Measurements from ENCODE around the gene RPL41. TPM values are rescaled to one million over a fixed set of nuclear protein-coding genes. Genes with fewer than 3 reads are reported as not detected.

Gene RPL41
- total RNA-seq, 6 donors from 2014 or later: 1,377 to 3,349 (median 3,110) TPM

GRCh38 chr12:56086608-56087007, 29.8 kb upstream of the RPL41 start:
- Histone ChIP-seq H3K4me1 (peaks cover 0 to 20% (median 14%) of the 10 kb centered on the region in 4 donors), H3K27ac (peak overlapping the region; percentile 12 to 72 (median 40)), H3K27me3 (no peaks in the 10 kb centered on the region), H3K4me3 (no peak overlapping the region), H3K36me3 (peaks cover 0 to 8% (median 5%) of the 10 kb centered on the region in 4 donors), H3K9me3 (no peaks in the 10 kb centered on the region)
- TF ChIP-seq POLR2AphosphoS5 (IDR thresholded peaks at IDR 0.05): no peak
- TF ChIP-seq POLR2A (IDR thresholded peaks at IDR 0.05): no peak
- no peak for TF ChIP-seq CTCF (IDR thresholded peaks at IDR 0.05)
- no peak for TF ChIP-seq EP300 (IDR thresholded peaks at IDR 0.05)
- ATAC-seq (ENCODE audit: low FRiP score in 2 of 2): no peak
- 85 to 87% methylated on average over 6 of the region's 6 CpGs for WGBS, 2 donors
- no peak for DNase-seq

GRCh38 chr12:56087220-56087619, 29.2 kb upstream of the RPL41 start:
- H3K9me3 ChIP-seq: no peaks in the 10 kb centered on the region
- H3K4me3 ChIP-seq: no peak overlapping the region
- H3K4me1 ChIP-seq: peaks cover 0 to 17% (median 14%) of the 10 kb centered on the region in 4 donors
- DNase-seq (peak; percentile 93 to 96), ATAC-seq (ENCODE audit: low FRiP score in 2 of 2) (peak; percentile 84 to 94)
- TF ChIP-seq POLR2A (IDR thresholded peaks at IDR 0.05) (no peak), POLR2AphosphoS5 (IDR thresholded peaks at IDR 0.05) (peak in 1 of 2 donors; percentile 48)
- 56 to 75% methylated on average over 6 of the region's 6 CpGs for WGBS, 2 donors
- H3K36me3 ChIP-seq: peaks cover 0 to 8% (median 5%) of the 10 kb centered on the region in 4 donors
- H3K27ac ChIP-seq: peak overlapping the region; percentile 21 to 78 (median 72)
- no peaks in the 10 kb centered on the region for H3K27me3 ChIP-seq

DNA sequence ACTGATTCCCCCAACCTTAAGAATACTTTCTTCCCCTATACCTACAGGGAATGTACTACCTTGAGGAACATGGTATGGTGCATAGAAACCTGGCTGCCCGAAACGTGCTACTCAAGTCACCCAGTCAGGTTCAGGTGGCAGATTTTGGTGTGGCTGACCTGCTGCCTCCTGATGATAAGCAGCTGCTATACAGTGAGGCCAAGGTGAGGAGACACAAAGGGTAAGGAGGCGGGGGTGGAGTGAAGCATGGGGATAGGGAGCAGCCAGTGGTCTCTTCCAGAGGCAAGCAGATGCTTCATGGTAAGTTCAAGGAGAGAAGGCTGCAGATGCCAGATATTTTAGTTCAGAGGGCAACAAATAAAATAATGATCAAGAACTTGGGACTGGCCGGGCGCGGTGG, 18.7 kb upstream of the RPL41 start:
- TF ChIP-seq EP300 (IDR thresholded peaks at IDR 0.05) (no peak), POLR2A (IDR thresholded peaks at IDR 0.05) (no peak), POLR2AphosphoS5 (IDR thresholded peaks at IDR 0.05) (no peak), CTCF (IDR thresholded peaks at IDR 0.05) (no peak)
- Histone ChIP-seq H3K4me3 (no peak overlapping the region), H3K27ac (no peak overlapping the region), H3K36me3 (peaks cover 0 to 19% (median 9%) of the 10 kb centered on the region in 4 donors), H3K9me3 (no peaks in the 10 kb centered on the region), H3K27me3 (no peaks in the 10 kb centered on the region), H3K4me1 (no peaks in the 10 kb centered on the region)
- ATAC-seq (ENCODE audit: low FRiP score in 2 of 2): no peak
- 91 to 96% methylated on average over 6 of the region's 6 CpGs for WGBS, 2 donors
- DNase-seq: no peak

GRCh38 chr12:56098592-56098991, 17.8 kb upstream of the RPL41 start:
- no peaks in the 10 kb centered on the region for H3K27me3 ChIP-seq
- ATAC-seq (ENCODE audit: low FRiP score in 2 of 2) (no peak), DNase-seq (no peak)
- 79 to 97% methylated on average over 3 of the region's 3 CpGs for WGBS, 2 donors
- H3K36me3 ChIP-seq: peaks cover 0 to 14% (median 6%) of the 10 kb centered on the region in 4 donors
- no peak overlapping the region for H3K27ac ChIP-seq
- peaks cover 3 to 6% (median 5%) of the 10 kb centered on the region in 4 donors for H3K4me1 ChIP-seq
- no peaks in the 10 kb centered on the region for H3K9me3 ChIP-seq
- TF ChIP-seq CTCF (IDR thresholded peaks at IDR 0.05) (no peak), EP300 (IDR thresholded peaks at IDR 0.05) (no peak), POLR2A (IDR thresholded peaks at IDR 0.05) (no peak), POLR2AphosphoS5 (IDR thresholded peaks at IDR 0.05) (no peak)
- no peak overlapping the region for H3K4me3 ChIP-seq

DNA sequence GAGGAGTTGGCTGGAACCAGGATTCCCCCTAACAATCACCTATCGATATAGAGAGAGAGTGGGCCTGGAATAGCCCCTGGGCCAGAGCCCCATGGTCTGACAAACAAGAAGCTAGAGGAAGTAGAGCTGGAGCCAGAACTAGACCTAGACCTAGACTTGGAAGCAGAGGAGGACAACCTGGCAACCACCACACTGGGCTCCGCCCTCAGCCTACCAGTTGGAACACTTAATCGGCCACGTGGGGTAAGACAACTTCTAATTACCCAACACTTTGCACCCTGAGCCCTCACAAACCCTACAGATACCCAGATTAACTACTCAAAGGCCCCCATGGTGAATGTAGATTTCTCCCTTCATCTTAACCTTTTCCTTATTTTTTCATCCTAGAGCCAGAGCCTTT, 16.6 kb upstream of the RPL41 start:
- no peak for ATAC-seq (ENCODE audit: low FRiP score in 2 of 2)

More for the DNA sequence above, 16.6 kb upstream of the RPL41 start:
- H3K4me3 ChIP-seq: no peak overlapping the region
- H3K9me3 ChIP-seq: no peaks in the 10 kb centered on the region
- peaks cover 5 to 9% (median 6%) of the 10 kb centered on the region in 4 donors for H3K4me1 ChIP-seq
- DNase-seq: no peak
- no peaks in the 10 kb centered on the region for H3K27me3 ChIP-seq
- no peak for TF ChIP-seq POLR2A (IDR thresholded peaks at IDR 0.05)
- TF ChIP-seq EP300 (IDR thresholded peaks at IDR 0.05): no peak
- no peak for TF ChIP-seq POLR2AphosphoS5 (IDR thresholded peaks at IDR 0.05)
- TF ChIP-seq CTCF (IDR thresholded peaks at IDR 0.05): no peak
- 84 to 86% methylated on average over 4 of the region's 4 CpGs for WGBS, 2 donors
- no peak overlapping the region for H3K27ac ChIP-seq
- H3K36me3 ChIP-seq: peaks cover 0 to 13% (median 3%) of the 10 kb centered on the region in 4 donors

Data from upper lobe of left lung (tissue), 6 donors.